ENCODE measurements around the gene NTSR1.

Gene NTSR1

DNA sequence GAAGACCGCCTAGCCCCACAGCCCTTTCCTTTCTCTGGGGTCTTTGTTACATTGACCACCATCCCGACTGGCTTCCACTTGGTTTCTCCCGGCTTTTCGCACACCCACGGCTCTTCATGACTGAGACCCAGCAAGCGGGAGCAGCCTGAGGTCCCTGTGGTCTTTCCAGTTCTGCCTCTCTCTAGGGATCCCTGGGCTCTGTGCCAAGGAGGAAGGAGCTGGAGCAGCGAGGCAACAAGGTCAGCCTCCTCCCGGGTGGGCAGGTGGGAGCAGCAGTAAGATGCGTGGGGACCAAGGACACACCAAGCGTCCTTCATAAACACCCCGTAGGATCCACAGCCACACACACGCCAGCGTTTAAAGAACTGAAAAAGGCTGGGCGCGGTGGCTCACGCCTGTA is 58.1 kb downstream of the NTSR1 start:
- no peak overlapping the region for H3K27ac ChIP-seq
- no peak for TF ChIP-seq ZFX (IDR thresholded peaks at IDR 0.05)
- TF ChIP-seq, protein P1, sequence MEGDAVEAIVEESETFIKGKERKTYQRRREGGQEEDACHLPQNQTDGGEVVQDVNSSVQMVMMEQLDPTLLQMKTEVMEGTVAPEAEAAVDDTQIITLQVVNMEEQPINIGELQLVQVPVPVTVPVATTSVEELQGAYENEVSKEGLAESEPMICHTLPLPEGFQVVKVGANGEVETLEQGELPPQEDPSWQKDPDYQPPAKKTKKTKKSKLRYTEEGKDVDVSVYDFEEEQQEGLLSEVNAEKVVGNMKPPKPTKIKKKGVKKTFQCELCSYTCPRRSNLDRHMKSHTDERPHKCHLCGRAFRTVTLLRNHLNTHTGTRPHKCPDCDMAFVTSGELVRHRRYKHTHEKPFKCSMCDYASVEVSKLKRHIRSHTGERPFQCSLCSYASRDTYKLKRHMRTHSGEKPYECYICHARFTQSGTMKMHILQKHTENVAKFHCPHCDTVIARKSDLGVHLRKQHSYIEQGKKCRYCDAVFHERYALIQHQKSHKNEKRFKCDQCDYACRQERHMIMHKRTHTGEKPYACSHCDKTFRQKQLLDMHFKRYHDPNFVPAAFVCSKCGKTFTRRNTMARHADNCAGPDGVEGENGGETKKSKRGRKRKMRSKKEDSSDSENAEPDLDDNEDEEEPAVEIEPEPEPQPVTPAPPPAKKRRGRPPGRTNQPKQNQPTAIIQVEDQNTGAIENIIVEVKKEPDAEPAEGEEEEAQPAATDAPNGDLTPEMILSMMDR (conservative IDR thresholded peaks at IDR 0.05) = no peak

DNA sequence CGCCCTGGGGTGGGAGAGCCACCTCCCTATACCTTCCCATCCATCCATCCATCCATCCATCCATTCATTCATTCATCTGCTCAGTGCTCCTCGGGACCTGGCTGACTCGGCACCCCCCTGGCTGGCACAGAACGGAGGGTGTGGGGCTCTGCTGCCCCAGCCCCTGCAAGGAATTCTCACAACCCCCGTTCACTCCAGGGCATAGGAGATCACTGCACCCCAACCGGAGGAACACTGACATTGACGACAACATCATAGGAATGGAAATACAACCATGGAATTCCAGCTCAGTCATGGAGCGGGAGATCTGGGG is 59.6 kb downstream of the NTSR1 start:
- H3K27ac ChIP-seq = no peak overlapping the region
- TF ChIP-seq, protein P1 (conservative IDR thresholded peaks at IDR 0.05) = no peak
- no peak for TF ChIP-seq ZFX (IDR thresholded peaks at IDR 0.05)

DNA sequence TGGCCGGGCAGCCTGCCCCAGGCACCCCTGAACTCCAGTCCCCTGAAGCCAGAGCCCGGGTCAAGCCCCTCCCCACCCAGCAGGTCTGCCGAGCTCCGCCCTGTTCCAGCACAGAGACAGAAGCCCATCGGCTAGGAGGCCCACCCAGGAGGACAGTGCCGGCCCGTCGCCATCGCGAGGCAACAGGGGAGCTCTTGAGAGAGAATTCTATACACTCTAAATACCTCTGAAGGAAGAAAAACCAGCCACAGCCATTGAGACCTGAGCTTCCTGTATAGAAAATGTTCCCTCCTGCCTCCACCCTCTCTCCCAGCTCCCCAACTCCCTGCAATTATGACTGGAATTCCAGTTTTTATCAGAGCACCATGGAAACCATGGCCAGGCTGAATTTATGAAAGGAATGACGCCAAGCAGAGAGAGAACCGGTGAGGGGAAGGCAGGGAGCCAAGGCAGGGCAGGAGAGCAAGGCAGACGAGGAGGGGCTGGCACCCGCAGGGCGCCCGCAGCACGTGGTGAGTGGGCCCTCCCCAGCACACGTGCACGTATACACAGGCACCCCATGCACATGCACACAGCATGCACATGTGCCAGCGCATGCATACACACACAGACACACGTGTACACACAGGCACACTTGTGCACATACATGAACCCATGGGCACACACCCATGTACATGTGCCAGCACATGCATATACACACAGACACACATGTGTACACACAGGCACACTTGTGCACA is 60.1 kb downstream of the NTSR1 start:
- no peak for TF ChIP-seq ZFX (IDR thresholded peaks at IDR 0.05)
- TF ChIP-seq, protein P1 (conservative IDR thresholded peaks at IDR 0.05) = no peak
- no peak overlapping the region for H3K27ac ChIP-seq

DNA sequence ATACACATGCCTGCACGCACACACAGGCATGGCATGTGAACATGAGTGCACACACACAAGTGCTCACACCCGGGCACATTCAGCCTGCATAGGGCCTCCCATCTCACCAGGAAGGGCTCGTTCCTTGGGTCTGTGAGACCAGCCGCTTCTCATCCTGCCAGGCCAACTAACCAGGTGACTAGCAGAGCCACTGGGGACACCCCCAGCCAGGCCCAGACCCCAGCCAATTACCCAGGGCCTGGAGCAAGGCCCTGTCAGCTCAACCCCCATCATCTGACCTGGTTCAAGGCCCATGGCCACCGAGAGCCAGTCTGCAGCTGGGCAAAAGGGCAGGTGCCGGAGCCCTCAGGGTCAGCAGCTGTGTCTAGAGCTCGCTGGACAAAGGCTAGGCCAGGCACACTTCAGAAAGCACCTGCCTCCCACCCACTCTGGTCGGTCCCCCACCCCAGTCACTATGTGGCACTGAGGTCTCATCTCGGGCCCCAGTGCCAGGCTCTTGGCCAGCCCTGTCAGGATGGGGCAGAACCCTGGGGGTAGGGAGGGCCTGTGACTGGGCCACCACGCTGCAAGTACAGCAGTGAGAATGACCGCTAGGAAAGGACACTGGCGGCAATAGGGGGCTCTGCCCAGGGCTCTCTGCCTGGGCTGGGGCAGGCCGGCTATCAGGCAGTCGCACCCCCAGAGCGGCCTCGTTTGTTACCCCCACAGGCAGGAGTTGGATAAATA is 60.9 kb downstream of the NTSR1 start:
- no peak for TF ChIP-seq ZFX (IDR thresholded peaks at IDR 0.05)
- TF ChIP-seq, protein P1 (conservative IDR thresholded peaks at IDR 0.05) = no peak
- H3K27ac ChIP-seq = no peak overlapping the region

DNA sequence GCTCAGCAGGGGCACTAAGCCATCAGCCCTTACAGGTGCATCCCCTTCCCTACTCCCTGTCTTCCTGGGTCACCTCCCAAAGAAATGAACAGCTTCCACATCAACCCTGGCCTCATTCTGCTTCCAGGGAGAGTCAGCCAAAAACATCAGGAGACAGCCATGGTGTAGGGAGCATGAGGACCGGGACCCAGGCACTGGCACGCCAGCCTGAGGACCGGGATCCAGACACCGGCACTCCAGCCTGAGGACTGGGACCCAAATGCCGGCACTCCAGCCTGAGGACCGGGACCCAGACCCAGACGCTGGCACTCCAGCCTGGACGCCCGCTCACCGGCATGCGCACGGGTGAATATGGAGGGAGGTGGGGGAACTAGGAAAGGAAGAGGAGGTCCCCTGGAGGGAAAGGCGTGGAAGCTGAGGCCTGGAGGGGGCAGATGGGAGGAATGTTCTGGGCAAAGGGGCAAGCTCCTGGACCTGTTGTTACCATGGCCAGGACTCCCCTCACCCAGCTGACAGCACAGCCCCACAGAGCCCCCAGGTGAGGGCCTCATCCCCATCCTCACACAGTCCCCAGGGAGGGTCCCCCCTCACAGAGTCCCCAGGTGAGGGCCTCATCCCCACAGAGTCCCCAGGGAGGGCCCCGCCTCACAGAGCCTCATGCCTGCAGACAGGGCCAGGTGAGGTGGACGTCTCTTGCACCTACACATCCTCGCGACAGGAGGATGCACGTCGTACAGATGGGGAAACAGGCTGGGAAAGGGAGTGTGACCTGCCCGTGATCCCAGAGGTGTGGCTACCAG is 61.7 kb downstream of the NTSR1 start:
- no peak overlapping the region for H3K27ac ChIP-seq
- TF ChIP-seq, protein P1 (conservative IDR thresholded peaks at IDR 0.05) = no peak

DNA sequence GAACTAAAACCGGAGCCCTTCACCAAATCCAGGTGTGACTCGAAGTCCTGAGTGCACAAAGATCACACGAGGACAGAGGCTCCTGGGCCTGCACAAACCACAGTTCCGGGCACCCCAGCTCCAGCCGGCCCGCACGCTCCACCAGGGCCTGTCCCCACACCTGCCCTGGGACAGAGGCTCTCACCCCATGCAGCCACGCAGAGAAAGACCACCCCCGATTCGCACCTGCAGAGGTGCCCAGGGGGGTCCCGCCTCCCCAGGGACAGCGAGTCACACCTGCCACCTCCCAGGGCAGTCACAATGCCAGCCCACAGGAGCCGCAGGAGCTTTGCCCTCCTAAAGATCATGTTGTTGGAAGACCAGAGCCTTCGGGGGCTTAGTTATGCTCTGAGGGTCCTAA is 62.3 kb downstream of the NTSR1 start:
- TF ChIP-seq, protein P1 (conservative IDR thresholded peaks at IDR 0.05) = no peak
- TF ChIP-seq ZFX (IDR thresholded peaks at IDR 0.05) = no peak
- no peak overlapping the region for H3K27ac ChIP-seq

Measured in C4-2B (cell line).